WTC11 (cell line): ENCODE results near the gene KIAA1755. TPM values are rescaled to one million over a fixed set of nuclear protein-coding genes. Genes with fewer than 3 reads are reported as not detected.

Experiments used
- ATAC-seq: fragments of 200-7000 bp; cut with Tn5 transposase; 2 replicates; pipeline ENCODE4 v1.10.0; 2021; ENCODE audit warnings: mild to moderate bottlenecking, moderate library complexity
- CTCF ChIA-PET: fragments of 300-600 bp; sonication (Branson Sonifier 250); formaldehyde crosslinking; loops from one replicate; lab custom pipeline; 2021; ENCODE audit warnings: antibody characterized with exemption; lab: Charles Lee
- POLR2A ChIA-PET: fragments of 350-600 bp; sonication (Branson Sonifier 250); formaldehyde crosslinking; loops from one replicate; lab custom pipeline; 2021; ENCODE audit warnings: antibody characterized with exemption; lab: Charles Lee
- DNase-seq: peaks from one replicate; pipeline ENCODE4 v3.0.0; 2021; ENCODE audit warnings: low spot score
- H3K27ac Mint-ChIP-seq: 2 replicates; pipeline ENCODE4 v1.8.0; 2021; ENCODE audit warnings: mixed read lengths
- H3K27me3 Mint-ChIP-seq: 2 replicates; pipeline ENCODE4 v1.8.0; 2021; ENCODE audit warnings: low read depth, mild to moderate bottlenecking, moderate library complexity, mixed read lengths
- H3K36me3 Mint-ChIP-seq: 2 replicates; pipeline ENCODE4 v1.8.0; 2021; ENCODE audit warnings: mixed read lengths
- H3K4me1 Mint-ChIP-seq: 2 replicates; pipeline ENCODE4 v1.8.0; 2022; ENCODE audit warnings: mixed read lengths
- H3K4me3 Mint-ChIP-seq: 2 replicates; pipeline ENCODE4 v1.8.0; 2021; ENCODE audit warnings: mild to moderate bottlenecking, moderate library complexity, mixed read lengths
- H3K9me3 Mint-ChIP-seq: 2 replicates; pipeline ENCODE4 v1.8.0; 2021; ENCODE audit warnings: mixed read lengths
- ATF2 ChIP-seq: sonication (generic); formaldehyde crosslinking; IDR thresholded peaks from 2 replicates; pipeline ENCODE4 v1.8.1; 2022; ENCODE audit warnings: low read depth, missing genetic modification reagents, borderline replicate concordance
- CDX4 ChIP-seq: fragments of 250-450 bp; sonication (Bioruptor Pico); IDR thresholded peaks from 2 replicates; pipeline ENCODE4 v1.9.0; 2021; ENCODE audit warnings: moderate library complexity, mild to moderate bottlenecking, inconsistent platforms, borderline replicate concordance
- CREB1 ChIP-seq: sonication (generic); formaldehyde crosslinking; IDR thresholded peaks from 2 replicates; pipeline ENCODE4 v1.8.0; 2023; ENCODE audit warnings: mild to moderate bottlenecking, missing genetic modification reagents
- FOXK1 ChIP-seq: sonication (generic); formaldehyde crosslinking; IDR thresholded peaks from 2 replicates; pipeline ENCODE4 v1.8.0; 2022; ENCODE audit warnings: mild to moderate bottlenecking, moderate library complexity, missing genetic modification reagents
- FOXP1 ChIP-seq: sonication (generic); formaldehyde crosslinking; IDR thresholded peaks from 2 replicates; pipeline ENCODE4 v1.8.0; 2022; ENCODE audit warnings: missing genetic modification reagents, mild to moderate bottlenecking, moderate library complexity, borderline replicate concordance
- GRHL2 ChIP-seq: fragments of 250-450 bp; sonication (Bioruptor Pico); IDR thresholded peaks from 2 replicates; pipeline ENCODE4 v1.8.0; 2022; ENCODE audit warnings: mild to moderate bottlenecking, moderate library complexity; ENCODE audit not compliant: insufficient replicate concordance, severe bottlenecking
- GTF2I ChIP-seq: fragments of 250-450 bp; sonication (Bioruptor Pico); conservative IDR thresholded peaks from 2 replicates; pipeline ENCODE4 v1.4.0; 2021; ENCODE audit warnings: mild to moderate bottlenecking
- IRF1 ChIP-seq: sonication (generic); formaldehyde crosslinking; IDR thresholded peaks from 2 replicates; pipeline ENCODE4 v1.8.0; 2023; ENCODE audit warnings: missing genetic modification reagents
- KAT7 ChIP-seq: sonication (generic); formaldehyde crosslinking; IDR thresholded peaks from 2 replicates; pipeline ENCODE4 v1.8.1; 2023; ENCODE audit warnings: missing genetic modification reagents, mild to moderate bottlenecking, borderline replicate concordance
- MYBL2 ChIP-seq: sonication (generic); formaldehyde crosslinking; IDR thresholded peaks from 2 replicates; pipeline ENCODE4 v1.8.1; 2023; ENCODE audit warnings: mild to moderate bottlenecking, moderate library complexity, missing genetic modification reagents
- NR2C2 ChIP-seq: sonication (generic); formaldehyde crosslinking; IDR thresholded peaks from 2 replicates; pipeline ENCODE4 v1.8.0; 2022; ENCODE audit warnings: mild to moderate bottlenecking, missing genetic modification reagents
- OVOL2 ChIP-seq: fragments of 250-450 bp; sonication (Bioruptor Pico); IDR thresholded peaks from 2 replicates; pipeline ENCODE4 v1.9.0; 2021; ENCODE audit warnings: mild to moderate bottlenecking, borderline replicate concordance
- PREB ChIP-seq: sonication (generic); formaldehyde crosslinking; IDR thresholded peaks from 2 replicates; pipeline ENCODE4 v1.8.1; 2022; ENCODE audit warnings: mild to moderate bottlenecking, missing genetic modification reagents, moderate library complexity, borderline replicate concordance
- PRRX2 ChIP-seq: fragments of 250-450 bp; sonication (Bioruptor Pico); IDR thresholded peaks from 2 replicates; pipeline ENCODE4 v1.8.0; 2021; ENCODE audit warnings: mild to moderate bottlenecking
- RELA ChIP-seq: sonication (generic); formaldehyde crosslinking; IDR thresholded peaks from 2 replicates; pipeline ENCODE4 v1.8.1; 2022; ENCODE audit warnings: missing genetic modification reagents, mild to moderate bottlenecking, borderline replicate concordance
- SMAD4 ChIP-seq: sonication (generic); formaldehyde crosslinking; IDR thresholded peaks from 2 replicates; pipeline ENCODE4 v1.8.0; 2022; ENCODE audit warnings: mild to moderate bottlenecking, missing genetic modification reagents
- SP1 ChIP-seq: sonication (generic); formaldehyde crosslinking; conservative IDR thresholded peaks from 2 replicates; pipeline ENCODE4 v1.8.1; 2022; ENCODE audit warnings: missing genetic modification reagents
- TEAD1 ChIP-seq: sonication (generic); formaldehyde crosslinking; IDR thresholded peaks from 2 replicates; pipeline ENCODE4 v1.8.0; 2022; ENCODE audit warnings: mild to moderate bottlenecking, missing genetic modification reagents
- ZNF219 ChIP-seq: sonication (generic); formaldehyde crosslinking; IDR thresholded peaks from 2 replicates; pipeline ENCODE4 v1.8.0; 2023; ENCODE audit warnings: missing genetic modification reagents, mild to moderate bottlenecking, borderline replicate concordance
- ZNF263 ChIP-seq: sonication (generic); formaldehyde crosslinking; IDR thresholded peaks from 2 replicates; pipeline ENCODE4 v1.8.1; 2022; ENCODE audit warnings: low read depth, mild to moderate bottlenecking, moderate library complexity, missing genetic modification reagents
- ZNF396 ChIP-seq: fragments of 250-450 bp; sonication (Bioruptor Pico); IDR thresholded peaks from 2 replicates; pipeline ENCODE4 v1.8.0; 2021; ENCODE audit warnings: mild to moderate bottlenecking, moderate library complexity, borderline replicate concordance
- total RNA-seq: library from RNA; stranded (reverse); gene quantifications from 3 replicates; pipeline ENCODE4 v1.2.3, GENCODE V29; 2021
- TF ChIP-seq, protein P1 (sequence below): fragments of 250-450 bp; sonication (Bioruptor Pico); IDR thresholded peaks from 2 replicates; pipeline ENCODE4 v2.1.2; 2022; ENCODE audit warnings: mild to moderate bottlenecking, moderate library complexity
- TF ChIP-seq, protein P2 (sequence below): fragments of 250-450 bp; sonication (Bioruptor Pico); IDR thresholded peaks from 2 replicates; pipeline ENCODE4 v1.8.0; 2021; ENCODE audit warnings: mild to moderate bottlenecking
- TF ChIP-seq, protein P3 (sequence below): sonication (generic); formaldehyde crosslinking; IDR thresholded peaks from 2 replicates; pipeline ENCODE4 v1.8.1; 2023; ENCODE audit warnings: mild to moderate bottlenecking, moderate library complexity, missing genetic modification reagents

KIAA1755 gene
- total RNA-seq, 1 experiment from 2014 or later: 0.50 TPM

DNA sequence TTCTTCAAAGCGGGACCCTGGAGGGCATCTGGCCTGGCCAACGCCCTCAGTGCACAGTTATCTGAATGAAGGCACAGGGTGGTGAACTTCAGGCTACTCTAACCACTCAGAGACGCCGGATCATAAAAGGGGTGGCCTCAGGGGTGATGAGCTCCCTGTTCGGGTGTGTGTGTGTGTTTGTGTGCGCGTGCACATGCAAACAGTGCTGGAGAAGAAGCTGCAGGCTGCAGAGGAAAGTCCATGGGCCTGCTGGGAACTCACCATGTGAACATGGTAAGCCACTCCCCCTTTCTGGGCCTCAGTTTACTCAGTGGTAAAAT is 42.0 kb downstream of the KIAA1755 start:
- ATAC-seq: no peak
- no peaks in the 10 kb centered on the region for H3K36me3 Mint-ChIP-seq
- H3K27me3 Mint-ChIP-seq: no peaks in the 10 kb centered on the region; the same call in 1 of the 2 replicates
- H3K4me3 Mint-ChIP-seq: no peak overlapping the region
- CTCF ChIA-PET: interaction anchor here (0.5 to 9.8 kb wide), 6 partner anchors 43 to 161 kb away, joined by 4 to 134 read pairs (median 6); no protein-coding TSS in a partner anchor
- no peaks in the 10 kb centered on the region for H3K9me3 Mint-ChIP-seq
- no peak overlapping the region for H3K27ac Mint-ChIP-seq
- no peak for TF ChIP-seq GTF2I (CRISPR knock-in tag)
- no peak for TF ChIP-seq PRRX2 (CRISPR knock-in tag)
- TF ChIP-seq SP1 (CRISPR knock-in tag): no peak
- TF ChIP-seq ZNF396 (CRISPR knock-in tag): no peak
- no peak for TF ChIP-seq CREB1 (CRISPR knock-in tag)
- TF ChIP-seq FOXK1 (CRISPR knock-in tag): no peak
- TF ChIP-seq SMAD4 (CRISPR knock-in tag): no peak
- TF ChIP-seq FOXP1 (CRISPR knock-in tag): no peak
- TF ChIP-seq, protein P1, sequence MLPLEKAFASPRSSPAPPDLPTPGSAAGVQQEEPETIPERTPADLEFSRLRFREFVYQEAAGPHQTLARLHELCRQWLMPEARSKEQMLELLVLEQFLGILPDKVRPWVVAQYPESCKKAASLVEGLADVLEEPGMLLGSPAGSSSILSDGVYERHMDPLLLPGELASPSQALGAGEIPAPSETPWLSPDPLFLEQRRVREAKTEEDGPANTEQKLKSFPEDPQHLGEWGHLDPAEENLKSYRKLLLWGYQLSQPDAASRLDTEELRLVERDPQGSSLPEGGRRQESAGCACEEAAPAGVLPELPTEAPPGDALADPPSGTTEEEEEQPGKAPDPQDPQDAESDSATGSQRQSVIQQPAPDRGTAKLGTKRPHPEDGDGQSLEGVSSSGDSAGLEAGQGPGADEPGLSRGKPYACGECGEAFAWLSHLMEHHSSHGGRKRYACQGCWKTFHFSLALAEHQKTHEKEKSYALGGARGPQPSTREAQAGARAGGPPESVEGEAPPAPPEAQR (CRISPR knock-in tag): no peak
- TF ChIP-seq OVOL2 (CRISPR knock-in tag): no peak
- no peak for TF ChIP-seq TEAD1 (CRISPR knock-in tag)
- no peak for TF ChIP-seq RELA
- TF ChIP-seq, protein P2, sequence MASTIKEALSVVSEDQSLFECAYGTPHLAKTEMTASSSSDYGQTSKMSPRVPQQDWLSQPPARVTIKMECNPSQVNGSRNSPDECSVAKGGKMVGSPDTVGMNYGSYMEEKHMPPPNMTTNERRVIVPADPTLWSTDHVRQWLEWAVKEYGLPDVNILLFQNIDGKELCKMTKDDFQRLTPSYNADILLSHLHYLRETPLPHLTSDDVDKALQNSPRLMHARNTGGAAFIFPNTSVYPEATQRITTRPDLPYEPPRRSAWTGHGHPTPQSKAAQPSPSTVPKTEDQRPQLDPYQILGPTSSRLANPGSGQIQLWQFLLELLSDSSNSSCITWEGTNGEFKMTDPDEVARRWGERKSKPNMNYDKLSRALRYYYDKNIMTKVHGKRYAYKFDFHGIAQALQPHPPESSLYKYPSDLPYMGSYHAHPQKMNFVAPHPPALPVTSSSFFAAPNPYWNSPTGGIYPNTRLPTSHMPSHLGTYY (CRISPR knock-in tag): no peak
- TF ChIP-seq NR2C2 (CRISPR knock-in tag): no peak
- no peak for TF ChIP-seq MYBL2 (CRISPR knock-in tag)
- TF ChIP-seq ZNF263: no peak
- H3K4me1 Mint-ChIP-seq: peaks cover 2% of the 10 kb centered on the region; the same call in 1 of the 2 replicates
- no peak for DNase-seq
- POLR2A ChIA-PET: no interaction called here

- Mint-ChIP-seq H3K27ac (no peak overlapping the region), H3K9me3 (no peaks in the 10 kb centered on the region)
- CTCF ChIA-PET: interaction anchor here (0.7 to 9.8 kb wide), 8 partner anchors 42 to 191 kb away, joined by 3 to 134 read pairs (median 6); no protein-coding TSS in a partner anchor
- TF ChIP-seq IRF1 (CRISPR knock-in tag) (no peak), ZNF219 (CRISPR knock-in tag) (no peak), FOXK1 (CRISPR knock-in tag) (no peak), ATF2 (CRISPR knock-in tag) (no peak), FOXP1 (CRISPR knock-in tag) (no peak), KAT7 (CRISPR knock-in tag) (no peak), PREB (no peak), CDX4 (no peak), GRHL2 (CRISPR knock-in tag) (no peak)
- TF ChIP-seq, protein P3, sequence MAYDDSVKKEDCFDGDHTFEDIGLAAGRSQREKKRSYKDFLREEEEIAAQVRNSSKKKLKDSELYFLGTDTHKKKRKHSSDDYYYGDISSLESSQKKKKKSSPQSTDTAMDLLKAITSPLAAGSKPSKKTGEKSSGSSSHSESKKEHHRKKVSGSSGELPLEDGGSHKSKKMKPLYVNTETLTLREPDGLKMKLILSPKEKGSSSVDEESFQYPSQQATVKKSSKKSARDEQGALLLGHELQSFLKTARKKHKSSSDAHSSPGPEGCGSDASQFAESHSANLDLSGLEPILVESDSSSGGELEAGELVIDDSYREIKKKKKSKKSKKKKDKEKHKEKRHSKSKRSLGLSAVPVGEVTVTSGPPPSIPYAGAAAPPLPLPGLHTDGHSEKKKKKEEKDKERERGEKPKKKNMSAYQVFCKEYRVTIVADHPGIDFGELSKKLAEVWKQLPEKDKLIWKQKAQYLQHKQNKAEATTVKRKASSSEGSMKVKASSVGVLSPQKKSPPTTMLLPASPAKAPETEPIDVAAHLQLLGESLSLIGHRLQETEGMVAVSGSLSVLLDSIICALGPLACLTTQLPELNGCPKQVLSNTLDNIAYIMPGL (CRISPR knock-in tag): no peak
- TF ChIP-seq, all 79 proteins: peak for 0
- DNase-seq (no peak), ATAC-seq (no peak)
- no peak overlapping the region for H3K4me3 Mint-ChIP-seq
- POLR2A ChIA-PET: no interaction called here
- H3K4me1 Mint-ChIP-seq: peaks cover 2% of the 10 kb centered on the region; the same call in 1 of the 2 replicates
- H3K36me3 Mint-ChIP-seq: no peaks in the 10 kb centered on the region
- H3K27me3 Mint-ChIP-seq: no peaks in the 10 kb centered on the region; the same call in 1 of the 2 replicates
These were observed 42.6 kb downstream of the KIAA1755 start for GRCh38 chr20:38217791-38218565.
